ENCODE results near the gene APBB2. TPM values are rescaled to one million over a fixed set of nuclear protein-coding genes. Genes with fewer than 3 reads are reported as not detected.

Gene APBB2
- total and polyA plus RNA-seq, 2 experiments from 2014 or later, result 35.8 to 74.8 TPM

DNA sequence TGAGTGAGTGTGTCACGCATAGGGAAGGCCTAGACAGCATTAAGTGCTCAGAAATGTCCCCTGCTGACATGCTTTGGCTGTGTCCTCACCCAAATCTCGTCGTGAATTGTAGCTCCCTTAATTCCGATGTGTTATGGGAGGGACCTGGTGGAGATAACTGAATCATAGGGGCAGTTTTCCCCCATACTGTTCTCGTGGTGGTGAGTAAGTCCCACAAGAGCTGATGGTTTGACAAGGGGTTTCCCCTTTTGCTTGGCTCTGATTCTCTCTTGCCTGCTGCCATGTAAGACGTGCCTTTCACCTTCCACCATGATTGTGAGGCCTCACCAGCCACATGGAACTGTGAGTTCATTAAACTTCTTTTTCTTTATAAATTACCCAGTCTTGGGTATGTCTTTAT is 386.6 kb downstream of the APBB2 start:
- peaks cover 11% of the 10 kb centered on the region for H3K36me3 ChIP-seq (ENCODE audit: insufficient read depth)
- H3K27ac ChIP-seq (ENCODE audit: low read depth), result no peak overlapping the region
- no peaks in the 10 kb centered on the region for H3F3A ChIP-seq (replicated peaks; ENCODE audit: low read depth)
- no peaks in the 10 kb centered on the region for H3K9me2 ChIP-seq (ENCODE audit: insufficient read depth)
- H3K4me3 ChIP-seq, result no peak overlapping the region
- H3K4me1 ChIP-seq (ENCODE audit: insufficient read depth), result no peaks in the 10 kb centered on the region
- H3K27me3 ChIP-seq (ENCODE audit: insufficient read depth), result no peaks in the 10 kb centered on the region
- H2AFZ ChIP-seq, result no peak overlapping the region
- no peak for TF ChIP-seq EZH2 (IDR thresholded peaks at IDR 0.05; ENCODE audit: low read depth, unreplicated experiment)
- TF ChIP-seq, protein P1, sequence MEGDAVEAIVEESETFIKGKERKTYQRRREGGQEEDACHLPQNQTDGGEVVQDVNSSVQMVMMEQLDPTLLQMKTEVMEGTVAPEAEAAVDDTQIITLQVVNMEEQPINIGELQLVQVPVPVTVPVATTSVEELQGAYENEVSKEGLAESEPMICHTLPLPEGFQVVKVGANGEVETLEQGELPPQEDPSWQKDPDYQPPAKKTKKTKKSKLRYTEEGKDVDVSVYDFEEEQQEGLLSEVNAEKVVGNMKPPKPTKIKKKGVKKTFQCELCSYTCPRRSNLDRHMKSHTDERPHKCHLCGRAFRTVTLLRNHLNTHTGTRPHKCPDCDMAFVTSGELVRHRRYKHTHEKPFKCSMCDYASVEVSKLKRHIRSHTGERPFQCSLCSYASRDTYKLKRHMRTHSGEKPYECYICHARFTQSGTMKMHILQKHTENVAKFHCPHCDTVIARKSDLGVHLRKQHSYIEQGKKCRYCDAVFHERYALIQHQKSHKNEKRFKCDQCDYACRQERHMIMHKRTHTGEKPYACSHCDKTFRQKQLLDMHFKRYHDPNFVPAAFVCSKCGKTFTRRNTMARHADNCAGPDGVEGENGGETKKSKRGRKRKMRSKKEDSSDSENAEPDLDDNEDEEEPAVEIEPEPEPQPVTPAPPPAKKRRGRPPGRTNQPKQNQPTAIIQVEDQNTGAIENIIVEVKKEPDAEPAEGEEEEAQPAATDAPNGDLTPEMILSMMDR (conservative IDR thresholded peaks at IDR 0.05; ENCODE audit: low read depth in 2 of 2), result no peak
- TF ChIP-seq ZNF331 (CRISPR knock-in tag; IDR thresholded peaks at IDR 0.05; ENCODE audit: low read depth), result no peak
- no peak for TF ChIP-seq POLR2AphosphoS5 (IDR thresholded peaks at IDR 0.05; ENCODE audit: low read depth)
- TF ChIP-seq, protein P2, sequence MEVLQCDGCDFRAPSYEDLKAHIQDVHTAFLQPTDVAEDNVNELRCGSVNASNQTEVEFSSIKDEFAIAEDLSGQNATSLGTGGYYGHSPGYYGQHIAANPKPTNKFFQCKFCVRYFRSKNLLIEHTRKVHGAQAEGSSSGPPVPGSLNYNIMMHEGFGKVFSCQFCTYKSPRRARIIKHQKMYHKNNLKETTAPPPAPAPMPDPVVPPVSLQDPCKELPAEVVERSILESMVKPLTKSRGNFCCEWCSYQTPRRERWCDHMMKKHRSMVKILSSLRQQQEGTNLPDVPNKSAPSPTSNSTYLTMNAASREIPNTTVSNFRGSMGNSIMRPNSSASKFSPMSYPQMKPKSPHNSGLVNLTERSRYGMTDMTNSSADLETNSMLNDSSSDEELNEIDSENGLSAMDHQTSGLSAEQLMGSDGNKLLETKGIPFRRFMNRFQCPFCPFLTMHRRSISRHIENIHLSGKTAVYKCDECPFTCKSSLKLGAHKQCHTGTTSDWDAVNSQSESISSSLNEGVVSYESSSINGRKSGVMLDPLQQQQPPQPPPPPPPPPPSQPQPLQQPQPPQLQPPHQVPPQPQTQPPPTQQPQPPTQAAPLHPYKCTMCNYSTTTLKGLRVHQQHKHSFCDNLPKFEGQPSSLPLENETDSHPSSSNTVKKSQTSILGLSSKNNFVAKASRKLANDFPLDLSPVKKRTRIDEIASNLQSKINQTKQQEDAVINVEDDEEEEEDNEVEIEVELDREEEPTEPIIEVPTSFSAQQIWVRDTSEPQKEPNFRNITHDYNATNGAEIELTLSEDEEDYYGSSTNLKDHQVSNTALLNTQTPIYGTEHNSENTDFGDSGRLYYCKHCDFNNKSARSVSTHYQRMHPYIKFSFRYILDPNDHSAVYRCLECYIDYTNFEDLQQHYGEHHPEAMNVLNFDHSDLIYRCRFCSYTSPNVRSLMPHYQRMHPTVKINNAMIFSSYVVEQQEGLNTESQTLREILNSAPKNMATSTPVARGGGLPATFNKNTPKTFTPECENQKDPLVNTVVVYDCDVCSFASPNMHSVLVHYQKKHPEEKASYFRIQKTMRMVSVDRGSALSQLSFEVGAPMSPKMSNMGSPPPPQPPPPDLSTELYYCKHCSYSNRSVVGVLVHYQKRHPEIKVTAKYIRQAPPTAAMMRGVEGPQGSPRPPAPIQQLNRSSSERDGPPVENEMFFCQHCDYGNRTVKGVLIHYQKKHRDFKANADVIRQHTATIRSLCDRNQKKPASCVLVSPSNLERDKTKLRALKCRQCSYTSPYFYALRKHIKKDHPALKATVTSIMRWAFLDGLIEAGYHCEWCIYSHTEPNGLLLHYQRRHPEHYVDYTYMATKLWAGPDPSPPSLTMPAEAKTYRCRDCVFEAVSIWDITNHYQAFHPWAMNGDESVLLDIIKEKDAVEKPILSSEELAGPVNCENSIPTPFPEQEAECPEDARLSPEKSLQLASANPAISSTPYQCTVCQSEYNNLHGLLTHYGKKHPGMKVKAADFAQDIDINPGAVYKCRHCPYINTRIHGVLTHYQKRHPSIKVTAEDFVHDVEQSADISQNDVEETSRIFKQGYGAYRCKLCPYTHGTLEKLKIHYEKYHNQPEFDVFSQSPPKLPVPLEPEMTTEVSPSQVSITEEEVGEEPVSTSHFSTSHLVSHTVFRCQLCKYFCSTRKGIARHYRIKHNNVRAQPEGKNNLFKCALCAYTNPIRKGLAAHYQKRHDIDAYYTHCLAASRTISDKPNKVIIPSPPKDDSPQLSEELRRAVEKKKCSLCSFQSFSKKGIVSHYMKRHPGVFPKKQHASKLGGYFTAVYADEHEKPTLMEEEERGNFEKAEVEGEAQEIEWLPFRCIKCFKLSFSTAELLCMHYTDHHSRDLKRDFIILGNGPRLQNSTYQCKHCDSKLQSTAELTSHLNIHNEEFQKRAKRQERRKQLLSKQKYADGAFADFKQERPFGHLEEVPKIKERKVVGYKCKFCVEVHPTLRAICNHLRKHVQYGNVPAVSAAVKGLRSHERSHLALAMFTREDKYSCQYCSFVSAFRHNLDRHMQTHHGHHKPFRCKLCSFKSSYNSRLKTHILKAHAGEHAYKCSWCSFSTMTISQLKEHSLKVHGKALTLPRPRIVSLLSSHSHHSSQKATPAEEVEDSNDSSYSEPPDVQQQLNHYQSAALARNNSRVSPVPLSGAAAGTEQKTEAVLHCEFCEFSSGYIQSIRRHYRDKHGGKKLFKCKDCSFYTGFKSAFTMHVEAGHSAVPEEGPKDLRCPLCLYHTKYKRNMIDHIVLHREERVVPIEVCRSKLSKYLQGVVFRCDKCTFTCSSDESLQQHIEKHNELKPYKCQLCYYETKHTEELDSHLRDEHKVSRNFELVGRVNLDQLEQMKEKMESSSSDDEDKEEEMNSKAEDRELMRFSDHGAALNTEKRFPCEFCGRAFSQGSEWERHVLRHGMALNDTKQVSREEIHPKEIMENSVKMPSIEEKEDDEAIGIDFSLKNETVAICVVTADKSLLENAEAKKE (CRISPR knock-in tag; IDR thresholded peaks at IDR 0.05), result no peak
- no peak for TF ChIP-seq EZH2phosphoT487 (IDR thresholded peaks at IDR 0.05; ENCODE audit: unreplicated experiment)
- no peak for TF ChIP-seq NANOG (IDR thresholded peaks at IDR 0.05; ENCODE audit: borderline replicate concordance)
- TF ChIP-seq JUNB (IDR thresholded peaks at IDR 0.05; ENCODE audit: unreplicated experiment), result no peak
- Mint-ChIP-seq H3K9me3 (no peaks in the 10 kb centered on the region), H3K4me1 (no peaks in the 10 kb centered on the region; the same call in 2 of the 3 replicates), H3K4me3 (no peak overlapping the region), H3K27me3 (ENCODE audit: insufficient read depth, low read depth, poor library complexity) (peaks cover 4% of the 10 kb centered on the region), H3K27ac (0 out of 2 replicates have a peak overlapping the region, but pooled peaks have one; percentile 33), H3K36me3 (ENCODE audit: low read depth) (peaks cover 63% of the 10 kb centered on the region)
- H3K79me2 ChIP-seq (replicated peaks; ENCODE audit: insufficient read depth), result 0 out of 2 replicates have a peak, but pooled peaks cover 4% of the 10 kb centered on the region
- H3K4me2 ChIP-seq, result no peak overlapping the region
- no peak for ATAC-seq
- DNase-seq (ENCODE audit: low spot score), result no peak
- peaks cover 10% of the 10 kb centered on the region; the same call in 1 of the 2 replicates for H4K20me1 ChIP-seq (replicated peaks; ENCODE audit: insufficient read depth)
